Spleen (tissue), 11 donors: Measurements from ENCODE around the gene ERBB3. TPM values are rescaled to one million over a fixed set of nuclear protein-coding genes. Genes with fewer than 3 reads are reported as not detected.
"Not testable (repeated sequence)": the region's sequence is repeated elsewhere in the genome, so short reads cannot be mapped to it uniquely, and the experiment has no call there.

Source experiments
- DNase-seq: peaks from one replicate; pipeline ENCODE4 v3.0.0-alpha.2; 2020
- H3K27ac ChIP-seq, 8 donors: fragments of 200-600 bp; sonication (generic) in 7 of 8; 1 replicate in 4 of 8; 2 replicates in 4 of 8; pipeline versions ENCODE4 v1.5.0 to v1.8.0; 2016 to 2021; ENCODE audit warnings: inconsistent platforms in 4 of 8, mild to moderate bottlenecking in 4 of 8, moderate library complexity in 1 of 8
- H3K27me3 ChIP-seq, 7 donors: fragments of 200-600 bp; sonication (generic) in 6 of 7; replicated peaks in 1 of 7; 1 replicate in 4 of 7; 2 replicates in 3 of 7; pipeline versions ENCODE4 v1.5.0 to v1.8.0; 2016 to 2021; ENCODE audit warnings: inconsistent platforms in 3 of 7, mild to moderate bottlenecking in 1 of 7
- H3K36me3 ChIP-seq, 6 donors: fragments of 200-600 bp; sonication (generic) in 5 of 6; 1 replicate in 4 of 6; 2 replicates in 2 of 6; pipeline versions ENCODE4 v1.5.0 to v1.8.0; 2016 to 2021; ENCODE audit warnings: inconsistent platforms in 2 of 6
- H3K4me1 ChIP-seq, 6 donors: fragments of 200-600 bp; sonication (generic) in 5 of 6; 1 replicate in 3 of 6; 2 replicates in 3 of 6; pipeline versions ENCODE4 v1.5.0 to v1.8.0; 2016 to 2021; ENCODE audit warnings: inconsistent platforms in 3 of 6
- H3K4me3 ChIP-seq, 8 donors: fragments of 200-600 bp; sonication (generic) in 7 of 8; 1 replicate in 4 of 8; 2 replicates in 4 of 8; pipeline versions ENCODE4 v1.5.0 to v1.8.0; 2016 to 2021; ENCODE audit warnings: inconsistent platforms in 4 of 8, mild to moderate bottlenecking in 4 of 8, moderate library complexity in 2 of 8
- H3K9me3 ChIP-seq, 8 donors: fragments of 200-600 bp; sonication (generic) in 7 of 8; 1 replicate in 4 of 8; 2 replicates in 4 of 8; pipeline versions ENCODE4 v1.5.0 to v1.8.0; 2016 to 2021; ENCODE audit warnings: inconsistent platforms in 4 of 8
- POLR2A ChIP-seq, 3 donors: fragments of 450-650 bp; IDR thresholded peaks; one replicate each; pipeline ENCODE4 v1.5.1; 2017; ENCODE audit warnings: antibody characterized with exemption in 3 of 3, mild to moderate bottlenecking in 1 of 3
- POLR2AphosphoS5 ChIP-seq, 3 donors: sonication (generic); formaldehyde crosslinking; IDR thresholded peaks; one replicate each; pipeline ENCODE4 v1.5.1; 2017; ENCODE audit warnings: antibody characterized with exemption in 3 of 3
- WGBS, 5 donors: extraction: QIAGEN DNeasy Blood & Tissue Kit in 3 of 5; methylation state at CpG; one replicate each; pipeline versions ENCODE4 v1.1.5 to v1.1.7; 2013 to 2018; 5-methylcytosine and 5-hydroxymethylcytosine counted together
- intact Hi-C: fragments of 100-400 bp; cut with DNase I; formaldehyde crosslinking; loops from one replicate; pipeline ENCODE4 v1.15.0; 2023; ENCODE audit warnings: low total_unique reads
- polyA plus RNA-seq, 3 donors: library from polyadenylated mRNA; stranded (reverse); fragments of 200-250 nt; gene quantifications; one replicate each; pipeline ENCODE4 v1.2.1, GENCODE V29; 2013
- total RNA-seq, 7 donors: library from RNA; depleted of rRNA in 3 of 7; stranded (reverse); fragments of >200 nt in 3 of 7; fragmentation: NEBNext Ultra II Directional in 4 of 7; extraction: Animal tissue kit (Norgen Biotek cat#: 25700) in 4 of 7; gene quantifications; one replicate each; pipeline versions ENCODE4 v1.1.0 to v1.2.1, GENCODE V29; 2016 to 2021
- TF ChIP-seq, protein P1 (sequence below), 11 experiments: fragments of 200-600 bp in 7 of 11; fragments of 450-650 bp in 4 of 11; sonication (generic) in 4 of 11; IDR thresholded peaks in 8 of 11; conservative IDR thresholded peaks in 3 of 11; 1 replicate in 7 of 11; 2 replicates in 4 of 11; pipeline versions ENCODE4 v1.4.0 to v1.8.0; 2016 to 2021; ENCODE audit warnings: antibody characterized with exemption in 11 of 11, inconsistent platforms in 4 of 11, mild to moderate bottlenecking in 1 of 11
- donor health status: healthy with polysubstance abuse.
- donor health status: DM: no; HTN: no; CAD: no; lungs with moderate emphysema.
- donor health status: DM: no; HTN: no; CAD: no.
- donor health status: Bipolar disorder and iron deficiency.
- donor health status: healthy.
- donor health status: DM: no; HTN: no; CAD: no.
- donor health status: DM: yes; HTN: yes; CAD: no.

Gene ERBB3
- total and polyA plus RNA-seq, 10 donors, result 0.17 to 2.0 (median 0.63) TPM; not detected in 3

DNA sequence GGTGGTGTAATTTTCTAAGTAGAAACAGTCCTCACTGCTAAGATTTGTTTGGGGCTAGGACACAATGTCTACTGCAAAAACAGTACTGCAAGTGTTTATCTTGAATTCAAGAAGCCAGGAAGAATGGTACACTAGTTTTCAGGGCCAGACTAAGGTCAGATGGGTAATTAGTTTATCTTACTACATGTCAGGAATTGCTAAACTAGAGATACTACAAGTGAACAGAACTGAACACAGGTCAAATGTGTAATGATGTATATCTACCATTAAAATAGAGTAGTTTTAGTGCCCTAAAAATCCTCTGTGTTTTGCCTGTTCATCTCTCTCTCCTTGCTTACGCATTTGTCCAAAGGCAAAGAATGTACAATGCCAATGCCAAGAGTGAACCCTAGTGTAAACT is 34.1 kb downstream of the ERBB3 start:
- TF ChIP-seq, protein P1, sequence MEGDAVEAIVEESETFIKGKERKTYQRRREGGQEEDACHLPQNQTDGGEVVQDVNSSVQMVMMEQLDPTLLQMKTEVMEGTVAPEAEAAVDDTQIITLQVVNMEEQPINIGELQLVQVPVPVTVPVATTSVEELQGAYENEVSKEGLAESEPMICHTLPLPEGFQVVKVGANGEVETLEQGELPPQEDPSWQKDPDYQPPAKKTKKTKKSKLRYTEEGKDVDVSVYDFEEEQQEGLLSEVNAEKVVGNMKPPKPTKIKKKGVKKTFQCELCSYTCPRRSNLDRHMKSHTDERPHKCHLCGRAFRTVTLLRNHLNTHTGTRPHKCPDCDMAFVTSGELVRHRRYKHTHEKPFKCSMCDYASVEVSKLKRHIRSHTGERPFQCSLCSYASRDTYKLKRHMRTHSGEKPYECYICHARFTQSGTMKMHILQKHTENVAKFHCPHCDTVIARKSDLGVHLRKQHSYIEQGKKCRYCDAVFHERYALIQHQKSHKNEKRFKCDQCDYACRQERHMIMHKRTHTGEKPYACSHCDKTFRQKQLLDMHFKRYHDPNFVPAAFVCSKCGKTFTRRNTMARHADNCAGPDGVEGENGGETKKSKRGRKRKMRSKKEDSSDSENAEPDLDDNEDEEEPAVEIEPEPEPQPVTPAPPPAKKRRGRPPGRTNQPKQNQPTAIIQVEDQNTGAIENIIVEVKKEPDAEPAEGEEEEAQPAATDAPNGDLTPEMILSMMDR (IDR thresholded peaks at IDR 0.05 in 8 of 11, conservative IDR thresholded peaks at IDR 0.05 in 3 of 11), result no peak
- TF ChIP-seq POLR2A (IDR thresholded peaks at IDR 0.05) (no peak), POLR2AphosphoS5 (IDR thresholded peaks at IDR 0.05) (no peak)

DNA sequence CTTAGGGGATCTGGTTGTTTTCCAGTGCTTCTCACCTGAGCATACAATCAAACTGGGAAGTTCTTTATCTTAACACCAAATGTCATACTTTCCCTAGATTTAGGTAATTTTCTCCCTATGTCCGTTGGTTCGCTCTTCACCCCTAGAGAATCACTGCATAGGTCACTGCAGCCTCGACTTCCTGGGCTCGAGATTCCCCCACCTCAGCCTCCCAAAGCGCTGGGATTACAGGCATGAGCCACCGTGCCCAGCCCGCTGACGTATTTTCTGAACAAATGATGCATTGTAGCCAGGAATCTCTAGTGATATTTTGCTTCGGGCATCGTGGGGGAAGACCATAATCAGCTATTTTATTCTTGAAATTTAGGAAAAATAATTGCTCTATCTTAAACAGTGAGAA is 35.4 kb downstream of the ERBB3 start:
- H3K27ac ChIP-seq, result peak overlapping the region; percentile 84 to 98 (median 94)

More for the DNA sequence above, 34.1 kb downstream of the ERBB3 start:
- H3K4me3 ChIP-seq, result no peak overlapping the region
- H3K27me3 ChIP-seq, result no peaks in the 10 kb centered on the region
- 90 to 100% (median 96%) methylated on average over 1 of the region's 1 CpG for WGBS, 5 donors
- peaks cover 5 to 61% (median 47%) of the 10 kb centered on the region in 6 donors for H3K36me3 ChIP-seq
- no peak for DNase-seq
- peak overlapping the region in 2 of 8 donors; percentile 4 to 23 for H3K27ac ChIP-seq
- peaks cover 7 to 30% (median 23%) of the 10 kb centered on the region in 6 donors for H3K4me1 ChIP-seq
- H3K9me3 ChIP-seq, result no peaks in the 10 kb centered on the region
- intact Hi-C loops, result no loop called here

DNA sequence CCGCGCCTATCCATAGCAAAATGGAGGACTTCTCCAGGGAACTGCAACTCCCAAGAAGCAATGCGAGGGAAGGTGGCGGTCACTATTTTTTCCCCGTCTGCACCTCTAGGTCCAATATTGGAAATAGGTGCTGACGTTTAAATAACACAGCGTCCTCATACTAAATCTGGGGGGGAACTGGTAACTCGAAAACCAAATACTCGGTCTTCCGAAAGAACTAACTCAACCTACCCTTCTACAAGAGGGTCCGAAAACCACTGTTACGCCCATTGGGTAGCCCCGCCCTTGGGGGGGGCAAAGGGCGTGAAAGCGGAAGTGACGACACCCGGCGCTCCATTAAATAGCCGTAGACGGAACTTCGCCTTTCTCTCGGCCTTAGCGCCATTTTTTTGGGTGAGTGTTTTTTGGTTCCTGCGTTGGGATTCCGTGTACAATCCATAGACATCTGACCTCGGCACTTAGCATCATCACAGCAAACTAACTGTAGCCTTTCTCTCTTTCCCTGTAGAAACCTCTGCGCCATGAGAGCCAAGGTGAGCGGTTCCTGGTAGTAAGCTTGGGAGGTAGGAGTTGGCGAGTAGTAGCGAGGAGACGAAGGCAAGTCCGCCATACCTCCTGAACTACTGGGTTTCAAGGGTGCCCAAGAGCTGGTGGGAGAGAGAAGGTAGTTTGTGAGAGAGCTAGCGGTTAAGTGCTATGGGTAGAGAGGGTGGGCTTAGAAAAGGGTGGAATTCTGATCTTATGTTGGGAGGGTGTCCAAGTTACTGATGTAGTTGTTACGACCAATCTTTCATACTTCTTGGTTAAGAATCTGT is 36.5 kb downstream of the ERBB3 start, which contains the start of gene RPL41:
Gene RPL41, plus strand, starts transcription at position 367 of the 815 bp plus-strand sequence.
- H3K9me3 ChIP-seq, result no peaks in the 10 kb centered on the region
- H3K36me3 ChIP-seq, result peaks cover 0 to 52% (median 35%) of the 10 kb centered on the region in 6 donors
- peak; percentile 96 for DNase-seq
- no peaks in the 10 kb centered on the region for H3K27me3 ChIP-seq
- peaks cover 15 to 54% (median 40%) of the 10 kb centered on the region in 6 donors for H3K4me1 ChIP-seq
- intact Hi-C loops, result no loop called here
- TF ChIP-seq, protein P1 (IDR thresholded peaks at IDR 0.05 in 8 of 11, conservative IDR thresholded peaks at IDR 0.05 in 3 of 11), result peak in 1 of 11 experiments; percentile 24
- peak; percentile 68 to 99 (median 94) for TF ChIP-seq POLR2AphosphoS5 (IDR thresholded peaks at IDR 0.05)
- TF ChIP-seq POLR2A (IDR thresholded peaks at IDR 0.05), result peak; percentile 71 to 94 (median 93)
- WGBS, 5 donors, result 0 to 1% (median 0%) methylated on average over 34 of the region's 34 CpGs
- peak within 1 kb of the TSS; percentile 84 to 98 (median 94) for H3K27ac ChIP-seq
- peak within 1 kb of the TSS; percentile 56 to 80 (median 74) for H3K4me3 ChIP-seq

More for the DNA sequence above, 35.4 kb downstream of the ERBB3 start:
- DNase-seq, result no peak
- 53 to 66% (median 61%) methylated on average over 10 of the region's 10 CpGs for WGBS, 5 donors
- Histone ChIP-seq H3K4me3 (peak overlapping the region; percentile 56 to 80 (median 74)), H3K36me3 (peaks cover 4 to 52% (median 36%) of the 10 kb centered on the region in 6 donors), H3K9me3 (no peaks in the 10 kb centered on the region), H3K4me1 (peaks cover 15 to 42% (median 34%) of the 10 kb centered on the region in 6 donors), H3K27me3 (no peaks in the 10 kb centered on the region)
- intact Hi-C loops, result no loop called here
- TF ChIP-seq, protein P1 (IDR thresholded peaks at IDR 0.05 in 8 of 11, conservative IDR thresholded peaks at IDR 0.05 in 3 of 11), result no peak
- TF ChIP-seq POLR2A (IDR thresholded peaks at IDR 0.05), result no peak
- TF ChIP-seq POLR2AphosphoS5 (IDR thresholded peaks at IDR 0.05), result no peak

DNA sequence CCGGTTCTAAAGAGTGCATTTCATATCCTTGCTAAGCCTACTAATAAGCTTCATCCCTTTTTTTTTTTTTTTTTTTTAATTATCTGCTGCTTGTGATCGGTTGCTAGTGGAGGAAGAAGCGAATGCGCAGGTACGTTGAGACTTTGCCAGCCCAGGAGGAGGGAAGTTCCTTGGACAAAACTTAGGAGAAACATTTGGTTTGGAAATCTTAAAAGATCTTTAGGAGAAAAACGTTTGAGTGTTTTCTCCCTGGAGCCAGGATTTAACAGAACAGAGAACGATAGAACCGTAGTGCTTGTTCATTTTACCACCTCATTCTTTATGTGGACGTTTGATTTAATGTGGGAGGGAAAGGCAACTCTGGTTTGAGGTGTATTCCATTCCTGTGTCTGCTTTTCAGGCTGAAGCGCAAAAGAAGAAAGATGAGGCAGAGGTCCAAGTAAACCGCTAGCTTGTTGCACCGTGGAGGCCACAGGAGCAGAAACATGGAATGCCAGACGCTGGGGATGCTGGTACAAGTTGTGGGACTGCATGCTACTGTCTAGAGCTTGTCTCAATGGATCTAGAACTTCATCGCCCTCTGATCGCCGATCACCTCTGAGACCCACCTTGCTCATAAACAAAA is 37.2 kb downstream of the ERBB3 start:
- H3K4me1 ChIP-seq, result peaks cover 15 to 61% (median 41%) of the 10 kb centered on the region in 6 donors
- H3K27me3 ChIP-seq, DNase-seq, intact Hi-C loops, H3K9me3 ChIP-seq: not testable (repeated sequence)
- H3K36me3 ChIP-seq, result peaks cover 0 to 52% (median 34%) of the 10 kb centered on the region in 6 donors
- WGBS, 5 donors, result 3 to 5% (median 4%) methylated on average over 12 to 16 of the region's 16 CpGs
- peak overlapping the region; percentile 56 to 80 (median 74) for H3K4me3 ChIP-seq
- H3K27ac ChIP-seq, result peak overlapping the region; percentile 91 to 98 (median 95)
